ENCODE data around the gene CCDC187.

- no peak for TF ChIP-seq SUZ12 (IDR thresholded peaks at IDR 0.05; ENCODE audit: extremely low read depth, insufficient read depth, insufficient read length)
- TF ChIP-seq YY1 (IDR thresholded peaks at IDR 0.05; ENCODE audit: insufficient read depth, insufficient read length): no peak
These were observed 75.6 kb downstream of the CCDC187 start for GRCh38 chr9:136228107-136228875.

Measured in NT2/D1 (cell line).